Spleen (tissue), 7 donors: Measurements from ENCODE around the gene SEPTIN12.

Experiments used
- CTCF ChIP-seq, 11 experiments: fragments of 200-600 bp in 7 of 11; fragments of 450-650 bp in 4 of 11; sonication (generic) in 4 of 11; IDR thresholded peaks in 8 of 11; conservative IDR thresholded peaks in 3 of 11; 1 replicate in 7 of 11; 2 replicates in 4 of 11; pipeline versions ENCODE4 v1.4.0 to v1.8.0; 2016 to 2021; ENCODE audit warnings: antibody characterized with exemption in 11 of 11, inconsistent platforms in 4 of 11, mild to moderate bottlenecking in 1 of 11
- POLR2A ChIP-seq, 3 donors: fragments of 450-650 bp; IDR thresholded peaks; one replicate each; pipeline ENCODE4 v1.5.1; 2017; ENCODE audit warnings: antibody characterized with exemption in 3 of 3, mild to moderate bottlenecking in 1 of 3
- donor health status: DM: no; HTN: no; CAD: no; lungs with moderate emphysema.
- donor health status: DM: no; HTN: no; CAD: no.
- donor health status: DM: no; HTN: no; CAD: no.

- TF ChIP-seq POLR2A (IDR thresholded peaks at IDR 0.05) (no peak), CTCF (IDR thresholded peaks at IDR 0.05 in 8 of 11, conservative IDR thresholded peaks at IDR 0.05 in 3 of 11) (no peak)
These were observed 38.4 kb upstream of the SEPTIN12 start for GRCh38 chr16:4826526-4826925.
